ENCODE data around the gene CNTN5.
"Not testable (repeated sequence)": the region's sequence is repeated elsewhere in the genome, so short reads cannot be mapped to it uniquely, and the experiment has no call there.

CNTN5 gene

DNA sequence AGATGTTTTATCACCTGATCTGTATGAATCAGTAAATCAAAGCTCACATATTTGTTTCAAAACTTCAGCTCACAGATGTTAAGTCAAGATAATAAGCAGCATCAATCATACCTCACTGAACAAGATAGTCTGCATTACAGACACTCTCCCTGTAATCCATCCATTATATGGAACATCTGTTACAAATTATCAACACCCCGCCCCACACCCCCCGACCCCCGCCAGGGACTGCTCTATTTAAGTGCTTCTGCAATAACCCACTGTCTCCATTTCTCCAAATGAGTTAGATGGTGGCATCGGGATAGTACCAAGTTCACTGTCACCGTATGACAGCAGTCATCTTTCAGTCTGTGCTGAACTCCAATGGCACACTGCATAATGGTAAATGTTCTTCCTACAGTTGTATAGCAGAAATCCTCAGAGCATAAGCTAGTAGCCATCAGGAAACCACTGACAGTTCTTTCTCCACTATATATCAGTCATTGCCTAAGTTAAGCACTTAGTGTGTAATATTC is 1219.3 kb downstream of the CNTN5 start:
- DNase-seq, result no peak

DNA sequence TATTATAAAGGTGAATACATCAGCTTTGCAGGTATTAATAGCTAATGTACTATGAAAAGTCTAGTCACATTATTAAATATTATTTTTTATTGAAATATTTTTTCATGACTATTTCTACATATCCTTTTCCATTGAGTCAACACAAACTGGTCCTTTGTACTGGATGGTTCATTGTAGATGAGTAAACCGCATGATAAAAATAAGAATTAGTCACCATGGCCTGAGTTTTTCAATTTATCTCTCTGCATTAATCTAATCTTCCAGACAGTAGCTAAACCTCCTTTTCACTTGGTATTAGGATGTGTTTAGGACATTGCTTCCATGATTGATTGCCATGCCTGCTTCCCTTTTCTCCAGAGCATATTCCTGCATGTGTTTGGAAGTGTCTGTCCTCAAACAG is 1227.0 kb downstream of the CNTN5 start:
- DNase-seq, result no peak

DNA sequence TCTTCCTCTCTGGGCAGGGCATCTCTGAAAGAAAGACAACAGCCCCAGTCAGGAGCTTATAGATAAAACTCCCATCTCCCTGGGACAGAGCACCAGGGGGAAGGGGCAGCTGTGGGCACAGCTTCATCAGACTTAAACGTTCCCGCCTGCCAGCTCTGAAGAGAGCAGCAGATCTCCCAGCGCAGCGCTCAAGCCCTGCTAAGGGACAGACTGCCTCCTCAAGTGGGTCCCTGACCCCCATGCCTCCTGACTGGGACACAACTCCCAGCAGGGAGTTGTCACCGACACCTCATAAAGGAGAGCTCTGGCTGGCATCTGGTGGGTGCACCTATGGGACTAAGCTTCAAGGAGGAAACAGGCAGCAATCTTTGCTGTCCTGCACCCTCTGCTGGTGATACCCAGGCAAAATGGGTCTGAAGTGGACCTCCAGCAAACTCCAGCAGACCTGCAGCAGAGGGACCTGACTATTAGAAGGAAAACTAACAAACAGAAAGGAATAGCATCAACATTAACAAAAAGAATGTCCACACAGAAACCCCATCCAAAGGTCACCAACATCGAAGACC is 1236.6 kb downstream of the CNTN5 start:
- not testable (repeated sequence) for DNase-seq

DNA sequence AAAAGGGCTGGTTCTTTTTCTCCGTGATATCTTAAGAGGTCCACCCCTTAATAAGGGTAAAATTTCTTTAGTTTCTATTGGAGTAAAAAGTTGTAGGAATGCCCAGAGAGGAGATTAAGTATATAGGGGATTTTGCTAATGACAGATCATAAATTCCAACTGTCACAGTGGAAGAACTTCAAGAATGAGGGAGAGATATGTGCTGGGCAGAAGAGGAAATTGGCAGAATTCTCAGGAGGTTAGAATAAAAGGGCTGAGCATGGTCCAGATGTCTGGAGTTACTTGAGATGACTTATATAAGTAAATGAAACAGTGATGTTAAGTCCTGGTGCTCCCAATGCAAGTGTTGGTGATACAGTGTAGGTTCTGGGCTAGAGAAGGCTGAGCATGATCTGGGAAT is 1248.8 kb downstream of the CNTN5 start:
- DNase-seq, result no peak

DNA sequence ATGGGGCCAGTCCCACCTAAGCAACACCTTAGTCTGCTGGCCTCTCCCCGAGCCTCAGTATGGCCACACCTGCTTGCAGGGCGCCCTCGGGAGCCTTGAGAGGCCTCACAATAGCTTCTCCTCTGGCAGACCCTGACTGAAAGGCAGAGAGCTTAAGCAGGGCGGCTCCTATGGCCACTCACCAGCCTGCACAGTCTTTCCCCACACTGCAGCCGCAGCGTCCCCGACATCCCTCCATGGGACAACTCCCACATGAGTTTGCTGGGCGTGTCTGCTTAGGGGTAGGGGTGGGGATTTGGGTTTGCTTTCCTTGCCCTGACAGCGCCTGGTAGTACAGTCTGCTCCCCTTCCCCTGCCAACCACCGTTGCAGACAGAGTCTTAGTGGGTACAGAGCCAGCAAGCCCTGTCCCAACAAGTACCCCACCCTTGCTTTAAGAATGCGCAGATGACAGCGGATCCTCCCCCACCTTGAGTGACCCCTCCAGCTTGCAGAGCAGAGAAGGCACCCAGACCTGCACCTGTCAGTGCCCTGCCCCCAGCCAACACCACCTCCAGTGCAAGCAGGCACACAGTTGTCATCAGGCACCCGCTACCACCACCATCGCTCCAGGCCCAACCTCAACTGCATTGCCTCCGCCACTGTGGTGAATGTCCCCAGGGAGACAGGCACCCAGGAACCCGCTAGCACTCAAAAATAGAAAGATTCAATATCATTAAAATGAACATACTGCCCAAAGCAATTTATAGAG is 1252.5 kb downstream of the CNTN5 start:
- no peak for DNase-seq

DNA sequence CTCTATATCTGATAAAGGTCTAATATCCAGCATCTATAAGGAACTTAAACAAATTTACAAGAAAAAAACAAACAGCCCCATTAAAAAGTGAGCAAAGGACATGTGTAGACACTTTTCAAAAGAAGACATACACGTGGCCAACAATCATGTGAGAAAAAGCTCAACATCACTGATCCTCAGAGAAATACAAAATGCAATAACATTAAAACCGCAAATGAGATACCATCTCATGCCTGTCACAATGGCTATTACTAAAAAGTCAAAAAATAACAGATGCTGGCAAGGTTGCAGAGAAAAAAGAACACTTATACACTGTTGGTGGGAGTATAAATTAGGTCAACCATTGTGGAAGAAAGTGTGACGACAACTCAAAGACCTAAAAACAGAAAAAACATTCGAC is 1253.7 kb downstream of the CNTN5 start:
- DNase-seq, result not testable (repeated sequence)

DNA sequence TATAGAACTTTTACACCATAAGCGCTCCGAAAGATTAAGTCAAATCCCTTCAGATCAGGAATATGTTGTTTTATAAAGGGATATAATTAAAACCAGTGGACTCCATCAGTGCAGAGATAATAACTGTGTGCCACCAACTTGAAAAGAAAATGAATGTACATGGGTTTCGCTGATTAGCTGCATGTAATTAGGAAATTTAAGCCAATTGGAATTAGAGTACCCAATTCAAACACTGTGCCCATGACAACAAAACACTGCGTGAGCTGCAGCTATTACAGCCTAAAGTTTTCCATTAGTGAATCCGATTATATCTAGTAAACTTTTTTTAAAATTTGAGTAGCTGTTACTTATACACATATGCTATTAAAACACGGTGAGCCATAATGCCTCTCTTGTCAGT is 1274.0 kb downstream of the CNTN5 start:
- no peak for DNase-seq

DNA sequence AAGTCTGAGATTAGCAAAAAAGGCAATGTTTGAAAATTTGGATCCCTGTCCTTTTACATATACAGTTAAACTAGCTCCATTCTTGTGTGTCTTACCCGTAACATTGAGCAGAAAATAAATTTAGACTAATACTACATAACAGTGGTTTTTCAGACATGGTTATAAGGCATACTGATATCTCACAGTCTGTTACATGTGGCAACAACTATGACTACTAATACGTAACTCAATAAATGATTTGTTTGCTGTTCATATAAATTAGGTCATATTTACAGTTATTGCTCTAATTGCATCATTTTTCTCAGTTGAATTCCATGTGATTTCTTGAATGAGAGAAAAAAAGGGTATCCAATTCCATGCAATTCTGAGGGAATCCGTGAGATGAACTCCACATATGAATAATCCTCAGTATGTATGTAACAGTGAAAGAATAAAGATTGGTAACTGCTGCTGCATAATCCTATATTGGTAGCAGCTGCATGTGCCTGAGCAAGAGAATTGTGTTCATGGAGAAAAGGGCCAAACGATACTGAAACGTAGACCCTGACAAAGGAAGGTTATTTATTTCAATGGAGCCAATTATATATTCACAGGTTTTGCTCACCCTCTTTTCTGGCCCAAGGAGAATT is 1275.4 kb downstream of the CNTN5 start:
- no peak for DNase-seq

DNA sequence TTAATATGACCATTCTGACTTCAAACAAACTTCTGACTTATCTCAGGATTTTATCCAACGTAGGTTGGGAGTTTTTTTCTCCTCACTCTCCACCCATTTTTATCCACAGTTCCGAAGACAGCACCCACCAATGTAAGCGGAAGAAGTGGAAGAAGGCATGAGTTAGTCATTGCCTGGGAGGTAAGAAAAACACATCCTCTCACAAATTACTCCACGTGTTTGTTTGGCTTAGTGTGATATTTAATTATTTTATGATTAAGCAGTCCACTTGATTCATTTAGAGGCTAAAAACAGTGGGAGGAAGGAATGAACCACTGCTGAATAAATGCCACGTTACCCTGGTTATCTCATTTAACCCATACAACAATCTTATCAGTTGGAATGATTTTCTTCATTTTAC is 1276.8 kb downstream of the CNTN5 start:
- DNase-seq, result no peak

DNA sequence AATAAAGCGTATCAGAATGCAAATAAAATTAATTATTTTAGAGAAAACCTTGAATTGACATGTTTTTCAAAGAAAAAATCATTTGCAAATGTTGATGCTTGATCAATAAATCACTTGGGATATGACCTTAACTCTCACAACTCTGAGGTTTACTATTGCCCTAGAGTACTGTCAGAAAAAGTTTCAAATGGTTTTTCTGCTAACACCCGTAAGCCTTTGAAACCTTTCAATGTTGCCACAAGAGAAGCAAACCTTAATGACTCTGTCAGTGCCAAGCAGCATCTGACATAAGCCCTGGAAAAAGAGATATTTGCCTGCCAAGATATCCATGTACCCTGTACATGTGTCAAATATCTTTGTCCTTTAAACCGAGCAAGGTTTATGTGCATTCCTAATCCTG is 1282.1 kb downstream of the CNTN5 start:
- no peak for DNase-seq

DNA sequence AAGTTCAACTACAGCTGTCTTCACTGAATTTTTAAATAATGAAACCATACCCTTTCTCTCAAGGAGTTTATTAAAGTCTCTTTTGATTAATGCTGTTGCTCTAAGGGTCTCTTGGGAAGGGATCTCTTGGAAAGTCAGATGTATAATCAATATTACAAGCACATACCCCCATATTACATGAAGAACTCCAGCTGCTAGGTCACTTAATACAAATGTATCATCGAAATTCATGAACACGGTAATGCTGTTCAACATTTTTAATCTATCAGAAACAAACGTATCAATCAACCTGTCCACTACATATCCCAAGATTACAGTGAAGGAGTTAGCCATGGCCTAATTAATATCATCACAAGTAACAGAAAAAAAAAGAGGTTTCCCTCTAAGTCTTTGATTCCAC is 1283.1 kb downstream of the CNTN5 start:
- DNase-seq, result no peak

DNA sequence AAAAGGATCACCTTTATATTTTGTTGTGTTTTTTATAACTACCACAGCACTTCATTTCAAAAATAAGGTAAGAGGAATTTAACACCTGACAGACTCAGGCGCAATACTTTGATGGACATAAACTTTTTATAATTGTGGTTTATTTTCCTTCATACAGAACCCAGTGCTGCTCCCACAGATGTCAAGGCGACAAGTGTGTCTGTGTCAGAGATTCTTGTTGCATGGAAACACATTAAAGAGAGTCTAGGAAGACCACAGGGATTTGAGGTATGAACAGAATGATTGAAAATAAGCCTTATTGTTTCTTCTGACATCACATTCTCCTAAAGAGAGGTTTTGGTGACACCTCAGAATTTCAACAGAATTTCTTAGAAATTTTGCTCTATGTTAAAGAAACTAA is 1287.5 kb downstream of the CNTN5 start:
- no peak for DNase-seq

DNA sequence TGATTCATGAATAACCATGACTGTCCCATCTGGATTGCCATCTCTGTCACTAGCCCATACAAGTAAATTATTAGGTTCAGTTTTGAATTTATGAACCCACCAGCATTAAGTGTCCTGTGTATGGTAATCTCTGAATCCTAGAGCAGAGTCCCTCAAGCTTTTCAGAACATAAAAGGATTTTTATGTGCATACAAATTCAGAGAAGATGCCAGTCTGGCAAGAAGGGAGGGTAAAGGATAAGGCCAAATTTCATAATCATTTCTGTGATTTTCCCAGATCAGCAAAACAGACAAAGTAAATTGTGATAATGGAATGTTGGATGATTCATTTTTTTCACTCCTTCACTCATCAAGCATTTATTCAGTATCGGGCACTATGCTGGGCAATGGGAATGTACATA is 1295.2 kb downstream of the CNTN5 start:
- no peak for DNase-seq

DNA sequence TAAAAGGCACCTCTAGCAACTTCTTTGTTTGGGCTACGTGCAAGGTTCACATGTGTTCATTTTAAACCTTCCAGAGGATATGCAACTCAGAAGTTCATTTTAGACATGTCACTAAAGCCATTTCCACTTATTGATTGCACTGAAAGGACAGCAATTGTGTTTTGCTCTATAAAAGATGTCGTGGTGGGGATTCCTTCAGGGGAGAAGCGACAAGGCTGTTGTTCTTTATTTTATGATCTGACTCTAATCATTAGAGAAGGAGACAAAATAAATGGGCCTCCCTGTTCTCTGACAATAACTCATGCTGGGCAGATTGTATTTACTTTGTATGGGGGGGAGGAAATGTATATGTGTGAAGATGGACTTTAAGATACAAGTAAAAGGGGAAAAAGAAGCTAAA is 1296.2 kb downstream of the CNTN5 start:
- DNase-seq, result no peak

DNA sequence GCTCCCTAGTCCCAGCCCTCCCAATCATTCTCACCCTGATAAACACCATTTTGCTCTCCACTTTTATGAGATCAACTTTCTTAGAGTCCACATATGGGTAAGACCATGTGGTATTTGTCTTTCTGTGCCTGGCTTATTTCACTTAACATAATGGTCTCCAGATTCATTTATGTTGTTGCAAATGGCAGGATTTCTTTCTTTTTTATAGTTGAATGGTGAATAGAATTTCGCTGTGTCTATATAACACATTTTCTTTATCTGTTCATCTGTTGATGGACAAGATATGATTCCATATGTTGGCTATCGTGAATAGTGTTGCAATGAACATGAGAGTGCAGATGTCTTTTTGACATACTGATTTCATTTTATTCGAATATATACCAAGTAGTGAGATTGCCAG is 1298.9 kb downstream of the CNTN5 start:
- DNase-seq, result no peak

DNA sequence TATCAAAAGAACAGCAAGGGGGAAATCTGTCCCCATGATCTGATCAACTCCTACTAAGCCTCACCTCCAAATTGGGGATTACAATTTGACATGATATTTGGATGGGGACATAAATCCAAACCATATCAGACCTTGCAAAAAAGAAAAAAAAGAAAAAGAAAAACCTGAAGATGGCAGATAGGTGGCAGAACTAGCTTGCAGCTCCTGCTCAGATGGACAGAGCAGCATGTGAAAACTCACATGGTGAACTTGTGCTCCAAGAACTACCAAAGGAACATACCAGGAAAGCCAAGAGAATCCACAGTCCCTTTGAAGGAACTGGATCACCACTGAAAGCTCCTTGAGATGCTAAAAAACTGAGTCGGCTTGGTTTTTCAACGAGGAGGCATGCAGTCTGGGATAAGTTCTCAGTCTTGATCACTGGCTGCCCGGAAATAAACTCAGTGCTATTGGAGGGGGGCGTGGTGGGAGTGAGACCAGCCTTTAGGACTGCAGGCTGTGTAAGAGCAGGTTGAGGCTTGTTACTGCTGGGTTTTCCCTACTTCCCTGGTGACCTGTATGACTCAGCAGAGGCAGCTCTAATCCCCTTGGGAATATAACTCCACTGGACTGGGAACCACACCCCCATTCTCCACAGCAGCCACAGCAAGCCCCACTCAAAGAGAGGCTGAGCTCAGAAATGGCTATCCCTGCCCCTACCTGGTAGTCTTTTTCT is 1308.0 kb downstream of the CNTN5 start:
- no peak for DNase-seq

DNA sequence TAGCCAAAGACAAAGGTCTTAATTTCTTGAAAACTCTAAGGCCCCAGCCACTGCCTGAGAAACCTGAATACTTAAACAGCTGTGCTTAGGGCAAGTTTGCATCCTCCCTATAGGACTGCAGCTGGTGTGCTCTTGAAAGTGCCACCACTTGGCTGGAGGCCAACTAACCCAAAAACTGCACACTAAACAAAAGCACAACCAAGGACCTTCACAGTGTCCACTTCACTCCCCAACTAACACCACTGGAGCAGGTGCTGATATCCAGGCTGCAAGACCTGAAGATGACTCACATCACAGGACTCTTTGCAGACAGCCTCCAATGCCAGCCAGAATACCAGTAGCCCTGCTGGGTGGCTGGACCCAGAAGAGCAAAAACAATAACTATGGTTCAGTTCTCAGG is 1308.6 kb downstream of the CNTN5 start:
- DNase-seq, result no peak

DNA sequence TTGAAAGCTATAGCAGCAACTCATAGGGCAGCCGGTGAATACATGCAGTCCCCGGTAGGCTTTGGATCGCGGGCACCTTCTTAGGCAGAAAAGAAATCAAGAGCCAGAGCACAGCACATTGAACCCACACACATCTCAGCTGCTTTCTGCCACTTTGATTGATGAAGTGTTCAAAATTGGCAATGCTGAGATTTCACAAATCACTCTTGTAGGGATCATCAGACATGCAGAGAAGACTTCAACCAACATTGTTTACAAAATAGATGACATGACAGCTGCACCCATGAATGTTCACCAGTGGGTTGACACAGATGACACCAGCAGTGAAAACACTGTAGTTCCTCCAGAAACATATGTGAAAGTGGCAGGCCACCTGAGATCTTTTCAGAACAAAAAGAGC is 1316.1 kb downstream of the CNTN5 start:
- DNase-seq, result no peak

DNA sequence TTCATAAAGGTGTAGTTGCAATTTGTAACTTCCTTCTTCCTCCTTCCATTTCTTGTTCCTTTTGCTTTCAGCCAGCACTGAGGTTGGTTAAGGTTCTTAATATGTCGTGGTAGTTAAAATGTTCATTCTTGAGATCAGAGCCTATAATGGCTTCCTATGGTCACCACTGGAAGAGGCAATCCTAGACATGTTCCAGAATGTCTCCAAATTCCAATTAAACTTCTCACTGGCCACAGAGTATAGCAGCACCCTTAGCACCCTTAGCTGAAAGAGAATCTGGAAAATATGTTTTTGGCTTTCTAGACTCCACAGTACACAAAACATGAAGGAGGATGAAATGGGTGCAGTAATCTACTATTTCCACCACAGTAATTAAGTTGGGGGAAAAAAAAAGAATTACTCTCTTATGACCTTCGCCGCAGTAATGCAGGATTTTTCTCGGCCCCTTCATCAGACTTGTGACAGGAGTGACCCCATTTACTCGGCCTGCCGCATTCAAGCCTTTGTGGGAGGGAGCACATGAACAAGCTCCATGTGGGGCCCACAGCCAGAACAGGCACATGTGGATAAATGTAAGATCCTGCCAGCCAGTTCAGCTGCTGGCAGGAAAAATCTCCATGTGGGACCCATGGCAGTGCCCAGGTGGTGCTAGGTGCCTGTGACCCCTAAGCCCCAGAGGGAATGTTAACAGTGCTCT is 1317.5 kb downstream of the CNTN5 start:
- no peak for DNase-seq

DNA sequence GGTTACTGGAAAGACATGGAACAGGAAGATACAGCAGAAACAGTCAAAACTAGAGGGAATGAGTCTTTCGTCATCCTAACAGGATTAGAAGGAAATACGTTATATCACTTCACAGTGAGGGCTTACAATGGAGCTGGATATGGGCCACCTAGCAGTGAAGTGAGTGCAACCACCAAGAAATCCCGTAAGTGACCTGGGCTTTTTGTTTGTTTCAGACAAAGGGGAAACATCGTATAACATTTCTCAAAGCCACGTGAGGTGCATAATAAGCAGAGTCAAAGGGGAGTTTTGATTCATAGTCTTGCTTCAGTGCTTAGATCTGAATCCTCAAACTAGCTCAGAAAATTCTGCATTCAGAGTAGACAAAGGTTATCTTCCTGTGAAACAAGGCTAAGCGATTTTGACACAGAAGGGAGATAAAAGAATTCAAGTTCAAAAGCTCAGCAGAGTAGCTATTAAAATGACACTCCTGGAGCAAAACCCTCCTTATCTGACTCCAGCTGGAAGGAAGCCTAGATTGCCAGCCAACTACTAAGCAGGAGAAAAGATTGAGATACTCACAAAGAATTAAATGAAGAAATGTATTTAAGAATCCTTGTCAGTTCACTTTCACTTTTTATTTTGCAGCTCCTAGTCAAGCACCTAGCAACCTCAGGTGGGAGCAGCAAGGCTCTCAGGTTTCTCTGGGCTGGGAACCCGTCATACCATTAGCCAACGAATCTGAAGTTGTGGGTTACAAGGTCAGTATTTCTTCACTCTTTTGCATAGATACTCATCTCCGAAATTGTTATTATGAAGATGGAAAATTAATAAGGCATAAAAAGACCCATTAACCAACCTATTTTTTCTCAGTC is 1319.9 kb downstream of the CNTN5 start:
- no peak for DNase-seq

DNA sequence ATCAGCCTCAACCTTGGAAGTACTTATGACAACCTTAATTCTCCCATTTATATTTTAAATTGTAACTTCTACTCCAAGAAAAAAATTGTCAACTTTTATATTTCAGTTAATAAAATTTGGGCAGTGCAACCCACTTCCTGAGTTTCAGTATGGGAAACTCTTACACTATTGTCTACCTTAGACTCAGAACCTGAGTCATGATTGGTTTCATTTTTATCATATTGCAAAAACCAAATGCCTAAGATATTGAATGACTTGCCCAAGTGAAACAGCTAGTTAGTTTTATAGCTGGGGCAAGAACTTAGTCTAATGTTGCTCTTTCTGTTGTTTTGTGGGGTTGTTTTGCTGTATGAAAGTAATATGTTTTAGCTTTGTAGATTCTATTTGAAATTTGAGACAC is 1332.3 kb downstream of the CNTN5 start:
- DNase-seq, result no peak

DNA sequence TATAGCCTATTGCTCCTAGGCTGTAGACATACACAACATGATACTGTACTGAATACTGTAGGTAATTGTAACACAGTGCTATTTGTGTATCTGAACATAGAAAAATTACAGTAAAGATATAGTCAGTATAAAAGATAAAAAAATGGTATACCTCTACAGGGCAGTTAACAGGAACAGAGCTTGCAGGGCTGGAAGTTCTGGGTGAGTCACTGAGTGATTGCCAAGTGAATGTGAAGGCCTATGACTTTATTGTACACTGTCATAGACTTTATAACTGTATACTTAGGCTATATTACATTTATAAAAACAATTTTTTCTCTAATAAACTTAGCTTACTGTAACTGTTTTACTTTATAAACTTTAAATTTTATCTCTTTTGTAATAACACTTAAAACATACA is 1334.0 kb downstream of the CNTN5 start:
- no peak for DNase-seq
